Suprapubic skin (tissue), 3 donors: ENCODE data around the gene XXYLT1.

Source experiments
- CTCF ChIP-seq, 2 donors: fragments of 200-600 bp in 1 of 2; fragments of 450-650 bp in 1 of 2; sonication (generic) in 1 of 2; IDR thresholded peaks; one replicate each; pipeline ENCODE4 v1.5.1; 2016 to 2019; ENCODE audit warnings: antibody characterized with exemption in 2 of 2, mild to moderate bottlenecking in 1 of 2, moderate library complexity in 1 of 2
- EP300 ChIP-seq: sonication (generic); formaldehyde crosslinking; IDR thresholded peaks from one replicate; pipeline ENCODE4 v1.6.1; 2017; ENCODE audit warnings: antibody characterized with exemption
- POLR2A ChIP-seq, 2 donors: fragments of 450-650 bp; IDR thresholded peaks; one replicate each; pipeline ENCODE4 v1.6.1; 2017; ENCODE audit warnings: antibody characterized with exemption in 2 of 2, mild to moderate bottlenecking in 2 of 2, moderate library complexity in 2 of 2

- no peak for TF ChIP-seq CTCF (IDR thresholded peaks at IDR 0.05)
- no peak for TF ChIP-seq EP300
- TF ChIP-seq POLR2A (IDR thresholded peaks at IDR 0.05): no peak
These were observed 24.4 kb downstream of the XXYLT1 start for GRCh38 chr3:195246581-195246995.
